ENCODE results near the gene GPS1.
A peak's percentile ranks its signal among the peaks of the same experiment; 100 is the strongest.

The GPS1 gene

DNA sequence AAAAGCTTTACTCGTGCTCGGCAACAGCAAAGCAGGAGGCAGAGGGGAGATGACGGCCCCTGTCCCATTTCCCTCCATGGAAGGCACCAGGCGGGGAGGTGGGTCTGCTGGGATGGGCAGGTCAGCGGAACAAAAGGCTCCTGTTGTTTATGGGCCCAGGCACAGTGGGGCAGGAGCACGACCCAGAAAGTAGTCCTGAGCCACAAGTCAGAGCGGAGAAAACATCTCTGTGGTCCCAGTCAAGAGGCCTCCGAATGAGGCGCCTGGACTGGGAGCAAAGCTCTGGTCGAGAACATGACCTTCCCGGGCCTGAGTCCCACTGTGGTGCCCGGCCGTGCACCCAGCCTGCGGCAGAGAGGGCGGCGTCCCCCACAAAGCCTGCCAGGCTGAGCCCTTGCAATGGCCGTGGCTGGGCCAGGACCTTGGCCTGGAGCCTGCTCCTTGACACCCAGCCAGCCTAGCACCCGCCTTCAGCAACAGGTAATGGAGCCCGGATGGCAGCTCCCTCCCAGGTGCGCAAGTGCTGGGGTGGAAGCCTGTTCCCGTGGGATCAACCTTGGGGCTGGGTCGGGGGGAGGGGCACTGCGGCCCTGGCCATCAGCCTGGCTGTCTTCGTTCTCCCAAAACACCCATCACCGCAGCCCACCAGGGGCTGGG lies 3.7 kb upstream of the GPS1 start:
- DNase-seq (ENCODE audit: low read depth): no peak
- H3K4me3 ChIP-seq (ENCODE audit: low read depth, low read length): no peak overlapping the region
- no peak for TF ChIP-seq CTCF (IDR thresholded peaks at IDR 0.05; ENCODE audit: low read depth, low read length, missing control alignments)

- no peak for DNase-seq (ENCODE audit: low read depth)
- H3K4me3 ChIP-seq (ENCODE audit: low read depth, low read length): no peak overlapping the region
- TF ChIP-seq CTCF (IDR thresholded peaks at IDR 0.05; ENCODE audit: low read depth, low read length, missing control alignments): no peak
These were observed 3.1 kb upstream of the GPS1 start for GRCh38 chr17:82048571-82048971.

DNA sequence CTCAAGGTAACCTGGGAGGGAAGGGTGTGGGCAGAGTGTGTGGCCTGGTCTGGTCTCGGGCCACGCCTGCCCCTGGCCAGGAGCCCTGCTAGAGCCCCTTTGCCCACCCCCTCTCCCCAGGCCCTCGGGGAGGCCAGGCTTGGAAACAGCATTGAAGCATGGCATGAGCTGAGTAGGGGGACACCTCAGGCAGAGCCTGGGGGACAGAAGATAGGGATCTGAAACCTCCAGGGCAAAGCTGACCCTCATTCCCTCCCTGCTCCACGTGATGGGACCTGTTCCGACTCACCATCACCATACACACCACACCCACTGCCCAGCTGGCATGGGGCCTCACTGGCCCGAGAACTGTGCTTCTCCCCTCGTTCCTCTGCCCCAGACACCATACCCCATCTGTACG lies 2.6 kb upstream of the GPS1 start:
- no peak for DNase-seq (ENCODE audit: low read depth)
- no peak overlapping the region for H3K4me3 ChIP-seq (ENCODE audit: low read depth, low read length)
- TF ChIP-seq CTCF (IDR thresholded peaks at IDR 0.05; ENCODE audit: low read depth, low read length, missing control alignments): no peak

DNA sequence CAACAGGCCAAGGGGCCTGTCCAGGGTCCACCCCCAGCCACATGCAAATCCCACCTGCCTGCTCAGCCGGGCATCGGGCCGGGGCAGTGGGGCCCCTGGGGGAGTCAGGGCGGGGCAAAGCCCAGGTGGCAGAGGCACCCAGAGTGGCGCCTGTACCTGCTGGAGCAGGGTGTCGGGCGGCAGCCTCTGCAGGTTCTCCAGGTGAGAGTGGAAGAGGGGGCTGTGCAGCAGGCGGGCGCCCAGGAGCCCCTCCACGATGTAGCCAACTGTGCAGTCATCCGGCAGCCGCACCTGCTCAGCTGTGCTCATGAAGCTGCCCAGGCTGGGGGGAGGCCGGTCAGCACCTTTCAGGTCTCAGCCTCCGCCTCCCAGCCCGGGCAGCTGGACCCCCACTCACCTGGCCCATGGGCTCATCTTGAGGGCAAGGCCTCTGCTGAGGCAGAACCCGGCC lies 2.2 kb upstream of the GPS1 start:
- no peak for DNase-seq (ENCODE audit: low read depth)
- no peak for TF ChIP-seq CTCF (IDR thresholded peaks at IDR 0.05; ENCODE audit: low read depth, low read length, missing control alignments)
- no peak overlapping the region for H3K4me3 ChIP-seq (ENCODE audit: low read depth, low read length)

DNA sequence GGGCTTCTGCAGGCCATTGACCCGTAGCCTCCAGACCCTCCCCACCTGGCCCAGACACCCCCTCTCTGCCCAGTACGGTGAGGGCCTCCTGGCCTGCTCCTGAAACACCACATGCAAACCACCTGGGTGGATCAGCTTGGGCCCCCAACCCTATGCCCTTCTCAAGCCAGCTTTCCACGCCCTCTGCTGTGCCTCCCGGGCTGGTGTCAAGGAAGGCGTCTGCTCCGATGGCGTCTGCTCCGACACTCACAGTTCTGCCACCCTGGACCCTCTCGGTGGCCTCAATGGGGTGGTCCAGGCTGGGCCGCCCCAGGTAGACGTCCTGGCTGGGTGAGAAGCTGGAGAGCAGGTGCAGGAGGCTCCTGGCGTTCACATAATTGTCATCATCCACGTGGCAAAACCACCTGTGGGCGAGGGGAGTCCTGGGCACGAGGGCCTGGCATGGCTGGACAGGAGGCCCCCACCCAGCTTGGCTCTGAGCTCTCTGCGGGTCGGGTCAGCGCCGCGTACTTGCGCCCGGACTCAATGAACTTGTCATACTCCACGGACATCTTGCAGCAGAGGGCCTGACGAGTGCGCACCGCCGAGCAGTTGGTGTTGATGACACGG lies 1.4 kb upstream of the GPS1 start:
- TF ChIP-seq CTCF (IDR thresholded peaks at IDR 0.05; ENCODE audit: low read depth, low read length, missing control alignments): no peak
- peak overlapping the region; percentile 94 for H3K4me3 ChIP-seq (ENCODE audit: low read depth, low read length)
- DNase-seq (ENCODE audit: low read depth): no peak

- TF ChIP-seq CTCF (IDR thresholded peaks at IDR 0.05; ENCODE audit: low read depth, low read length, missing control alignments): no peak
- peak overlapping the region; percentile 94 for H3K4me3 ChIP-seq (ENCODE audit: low read depth, low read length)
- no peak for DNase-seq (ENCODE audit: low read depth)
These were observed 697 bp upstream of the GPS1 start for GRCh38 chr17:82050761-82051641.
